VCaP (cell line): ENCODE measurements around the gene ARAP2.

Experiments
- H3K27ac ChIP-seq: fragments of 450-650 bp; 2 replicates; pipeline ENCODE4 v1.5.1; 2017
- CTCF ChIP-seq: fragments of 450-650 bp; conservative IDR thresholded peaks from 2 replicates; pipeline ENCODE4 v1.5.1; 2017; ENCODE audit warnings: mild to moderate bottlenecking, moderate library complexity

Gene ARAP2

GRCh38 chr4:36043901-36044300 lies 200.4 kb downstream of the ARAP2 start:
- no peak for TF ChIP-seq CTCF
- no peak overlapping the region for H3K27ac ChIP-seq

- TF ChIP-seq CTCF = no peak
- H3K27ac ChIP-seq = no peak overlapping the region
Observed at GRCh38 chr4:36043241-36043640, 201.1 kb downstream of the ARAP2 start.

GRCh38 chr4:36042122-36042970 lies 202.0 kb downstream of the ARAP2 start:
- no peak overlapping the region for H3K27ac ChIP-seq

GRCh38 chr4:36041340-36041739 lies 203.0 kb downstream of the ARAP2 start:
- no peak overlapping the region for H3K27ac ChIP-seq
- TF ChIP-seq CTCF = no peak

More at GRCh38 chr4:36042122-36042970, 202.0 kb downstream of the ARAP2 start:
- no peak for TF ChIP-seq CTCF

GRCh38 chr4:36039026-36039425 lies 205.3 kb downstream of the ARAP2 start:
- no peak for TF ChIP-seq CTCF
- H3K27ac ChIP-seq = no peak overlapping the region

GRCh38 chr4:36038491-36038890 lies 205.8 kb downstream of the ARAP2 start:
- no peak for TF ChIP-seq CTCF
- no peak overlapping the region for H3K27ac ChIP-seq

- H3K27ac ChIP-seq = no peak overlapping the region
- no peak for TF ChIP-seq CTCF
Observed at GRCh38 chr4:36037127-36037526, 207.2 kb downstream of the ARAP2 start.
